Gastroesophageal sphincter (tissue), 3 donors: ENCODE results near the gene TNNI3.

Experiments used
- POLR2A ChIP-seq, 2 donors: fragments of 450-650 bp; IDR thresholded peaks; one replicate each; pipeline ENCODE4 v1.6.1; 2017; ENCODE audit warnings: antibody characterized with exemption in 2 of 2, mild to moderate bottlenecking in 2 of 2, moderate library complexity in 1 of 2
- POLR2AphosphoS5 ChIP-seq: sonication (generic); formaldehyde crosslinking; IDR thresholded peaks from one replicate; pipeline ENCODE4 v1.6.1; 2017; ENCODE audit warnings: antibody characterized with exemption
- TF ChIP-seq, protein P1 (sequence below), 4 experiments: fragments of 200-600 bp in 2 of 4; fragments of 450-650 bp in 2 of 4; sonication (generic) in 1 of 4; IDR thresholded peaks; one replicate each; pipeline ENCODE4 v1.5.1; 2017 to 2019; ENCODE audit warnings: antibody characterized with exemption in 4 of 4, mild to moderate bottlenecking in 2 of 4, moderate library complexity in 2 of 4

DNA sequence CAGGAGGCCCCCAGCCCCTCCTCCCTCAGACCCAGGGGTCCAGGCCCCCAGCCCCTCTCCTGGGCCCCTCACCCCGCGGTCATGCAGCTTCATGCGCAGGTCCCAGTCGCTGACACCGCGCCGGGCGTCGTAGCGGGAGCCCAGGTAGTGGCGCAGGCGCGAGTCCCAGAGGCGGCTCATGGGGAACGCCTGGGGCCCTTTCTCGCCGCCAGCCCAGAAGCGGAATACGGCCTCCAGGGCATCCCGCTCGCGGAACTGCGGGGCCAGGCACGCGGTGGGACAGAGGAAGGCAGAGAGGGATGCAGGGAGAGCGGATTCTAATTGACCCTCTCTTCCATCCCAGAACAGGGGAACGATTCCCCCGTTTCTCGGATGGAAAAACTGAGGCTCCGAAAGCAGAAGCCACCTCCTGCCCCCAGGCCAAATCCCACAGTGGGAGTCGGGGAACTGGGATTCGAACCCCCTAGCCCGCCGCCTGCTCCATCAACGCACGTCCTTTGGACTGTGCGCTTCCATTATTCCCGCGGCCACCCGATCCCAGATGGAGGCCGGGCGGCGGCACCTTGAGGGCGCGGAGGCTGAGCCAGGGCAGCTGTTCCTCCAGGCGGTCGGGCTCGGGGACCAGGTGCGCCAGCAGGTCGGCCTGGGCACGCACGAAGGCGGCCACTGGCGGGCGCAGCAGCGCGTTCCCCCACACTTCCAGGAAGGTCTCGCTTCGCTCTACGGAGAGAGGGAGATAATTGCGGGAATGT lies 4.2 kb upstream of the TNNI3 start:
- TF ChIP-seq, protein P1, sequence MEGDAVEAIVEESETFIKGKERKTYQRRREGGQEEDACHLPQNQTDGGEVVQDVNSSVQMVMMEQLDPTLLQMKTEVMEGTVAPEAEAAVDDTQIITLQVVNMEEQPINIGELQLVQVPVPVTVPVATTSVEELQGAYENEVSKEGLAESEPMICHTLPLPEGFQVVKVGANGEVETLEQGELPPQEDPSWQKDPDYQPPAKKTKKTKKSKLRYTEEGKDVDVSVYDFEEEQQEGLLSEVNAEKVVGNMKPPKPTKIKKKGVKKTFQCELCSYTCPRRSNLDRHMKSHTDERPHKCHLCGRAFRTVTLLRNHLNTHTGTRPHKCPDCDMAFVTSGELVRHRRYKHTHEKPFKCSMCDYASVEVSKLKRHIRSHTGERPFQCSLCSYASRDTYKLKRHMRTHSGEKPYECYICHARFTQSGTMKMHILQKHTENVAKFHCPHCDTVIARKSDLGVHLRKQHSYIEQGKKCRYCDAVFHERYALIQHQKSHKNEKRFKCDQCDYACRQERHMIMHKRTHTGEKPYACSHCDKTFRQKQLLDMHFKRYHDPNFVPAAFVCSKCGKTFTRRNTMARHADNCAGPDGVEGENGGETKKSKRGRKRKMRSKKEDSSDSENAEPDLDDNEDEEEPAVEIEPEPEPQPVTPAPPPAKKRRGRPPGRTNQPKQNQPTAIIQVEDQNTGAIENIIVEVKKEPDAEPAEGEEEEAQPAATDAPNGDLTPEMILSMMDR (IDR thresholded peaks at IDR 0.05) = no peak
- TF ChIP-seq POLR2A (IDR thresholded peaks at IDR 0.05) (no peak), POLR2AphosphoS5 (no peak)
